Measurements from ENCODE around the gene CYSRT1.

DNA sequence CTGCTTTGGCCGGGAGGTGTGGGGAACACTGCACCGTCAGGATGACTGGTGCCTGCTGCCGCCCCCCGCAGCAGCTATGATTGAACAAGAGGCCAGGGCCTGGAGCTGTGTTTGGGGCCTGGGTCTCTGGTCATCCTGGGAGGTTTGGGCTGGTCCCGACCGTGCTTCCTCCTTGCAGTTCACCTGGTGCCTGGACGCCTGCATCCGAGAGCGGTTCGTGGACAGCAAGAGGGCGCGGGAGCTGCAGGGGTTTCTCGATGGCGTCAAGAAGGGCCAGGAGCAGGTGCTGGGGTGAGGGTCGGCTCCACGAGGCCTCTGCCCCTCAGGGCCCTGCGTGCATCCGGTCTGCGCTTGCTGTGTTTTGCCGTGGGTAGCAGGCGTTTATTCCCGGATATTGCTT lies 39.1 kb downstream of the CYSRT1 start:
- TF ChIP-seq, protein P1, sequence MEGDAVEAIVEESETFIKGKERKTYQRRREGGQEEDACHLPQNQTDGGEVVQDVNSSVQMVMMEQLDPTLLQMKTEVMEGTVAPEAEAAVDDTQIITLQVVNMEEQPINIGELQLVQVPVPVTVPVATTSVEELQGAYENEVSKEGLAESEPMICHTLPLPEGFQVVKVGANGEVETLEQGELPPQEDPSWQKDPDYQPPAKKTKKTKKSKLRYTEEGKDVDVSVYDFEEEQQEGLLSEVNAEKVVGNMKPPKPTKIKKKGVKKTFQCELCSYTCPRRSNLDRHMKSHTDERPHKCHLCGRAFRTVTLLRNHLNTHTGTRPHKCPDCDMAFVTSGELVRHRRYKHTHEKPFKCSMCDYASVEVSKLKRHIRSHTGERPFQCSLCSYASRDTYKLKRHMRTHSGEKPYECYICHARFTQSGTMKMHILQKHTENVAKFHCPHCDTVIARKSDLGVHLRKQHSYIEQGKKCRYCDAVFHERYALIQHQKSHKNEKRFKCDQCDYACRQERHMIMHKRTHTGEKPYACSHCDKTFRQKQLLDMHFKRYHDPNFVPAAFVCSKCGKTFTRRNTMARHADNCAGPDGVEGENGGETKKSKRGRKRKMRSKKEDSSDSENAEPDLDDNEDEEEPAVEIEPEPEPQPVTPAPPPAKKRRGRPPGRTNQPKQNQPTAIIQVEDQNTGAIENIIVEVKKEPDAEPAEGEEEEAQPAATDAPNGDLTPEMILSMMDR (conservative IDR thresholded peaks at IDR 0.05; ENCODE audit: low read length), result no peak
- no peak for TF ChIP-seq EZH2phosphoT487 (IDR thresholded peaks at IDR 0.05; ENCODE audit: borderline replicate concordance, low read depth, low read length)

Data from OCI-LY7 (cell line).